ENCODE data around the gene TBKBP1.

TBKBP1 gene

GRCh38 chr17:47708864-47709541 lies 15.0 kb downstream of the TBKBP1 start:
- DNase-seq (ENCODE audit: low read depth), result no peak
- Histone ChIP-seq H3K27me3 (replicated peaks; ENCODE audit: control insufficient read depth, insufficient read depth, low read length) (peaks cover 12% of the 10 kb centered on the region), H3K4me3 (ENCODE audit: low read length) (no peak overlapping the region), H3K9ac (ENCODE audit: low read length) (no peak overlapping the region), H3K4me1 (ENCODE audit: control insufficient read depth, insufficient read depth, low read length) (peaks cover 11% of the 10 kb centered on the region), H3K9me3 (ENCODE audit: control insufficient read depth, low read length) (no peaks in the 10 kb centered on the region), H3K36me3 (ENCODE audit: control insufficient read depth, insufficient read depth, low read length, severe bottlenecking) (peaks cover 21% of the 10 kb centered on the region)

GRCh38 chr17:47709594-47709993 lies 15.6 kb downstream of the TBKBP1 start:
- Histone ChIP-seq H3K4me3 (ENCODE audit: low read length) (no peak overlapping the region), H3K9ac (ENCODE audit: low read length) (no peak overlapping the region), H3K4me1 (ENCODE audit: control insufficient read depth, insufficient read depth, low read length) (peaks cover 11% of the 10 kb centered on the region), H3K9me3 (ENCODE audit: control insufficient read depth, low read length) (no peaks in the 10 kb centered on the region), H3K27me3 (replicated peaks; ENCODE audit: control insufficient read depth, insufficient read depth, low read length) (peaks cover 18% of the 10 kb centered on the region), H3K36me3 (ENCODE audit: control insufficient read depth, insufficient read depth, low read length, severe bottlenecking) (peaks cover 17% of the 10 kb centered on the region)
- DNase-seq (ENCODE audit: low read depth), result no peak

GRCh38 chr17:47711366-47712099 lies 17.6 kb downstream of the TBKBP1 start:
- Histone ChIP-seq H3K27me3 (replicated peaks; ENCODE audit: control insufficient read depth, insufficient read depth, low read length) (peaks cover 29% of the 10 kb centered on the region), H3K9me3 (ENCODE audit: control insufficient read depth, low read length) (no peaks in the 10 kb centered on the region), H3K9ac (ENCODE audit: low read length) (no peak overlapping the region), H3K36me3 (ENCODE audit: control insufficient read depth, insufficient read depth, low read length, severe bottlenecking) (peaks cover 11% of the 10 kb centered on the region), H3K4me1 (ENCODE audit: control insufficient read depth, insufficient read depth, low read length) (peaks cover 7% of the 10 kb centered on the region), H3K4me3 (ENCODE audit: low read length) (no peak overlapping the region)
- DNase-seq (ENCODE audit: low read depth), result no peak

- H3K4me1 ChIP-seq (ENCODE audit: control insufficient read depth, insufficient read depth, low read length), result no peaks in the 10 kb centered on the region
- peaks cover 34% of the 10 kb centered on the region for H3K27me3 ChIP-seq (replicated peaks; ENCODE audit: control insufficient read depth, insufficient read depth, low read length)
- H3K9me3 ChIP-seq (ENCODE audit: control insufficient read depth, low read length), result no peaks in the 10 kb centered on the region
- no peak for DNase-seq (ENCODE audit: low read depth)
- no peak overlapping the region for H3K4me3 ChIP-seq (ENCODE audit: low read length)
- H3K9ac ChIP-seq (ENCODE audit: low read length), result no peak overlapping the region
- H3K36me3 ChIP-seq (ENCODE audit: control insufficient read depth, insufficient read depth, low read length, severe bottlenecking), result peaks cover 11% of the 10 kb centered on the region
These were observed 18.5 kb downstream of the TBKBP1 start for GRCh38 chr17:47712330-47713023.

- Histone ChIP-seq H3K9me3 (ENCODE audit: control insufficient read depth, low read length) (no peaks in the 10 kb centered on the region), H3K9ac (ENCODE audit: low read length) (no peak overlapping the region), H3K36me3 (ENCODE audit: control insufficient read depth, insufficient read depth, low read length, severe bottlenecking) (peaks cover 11% of the 10 kb centered on the region), H3K27me3 (replicated peaks; ENCODE audit: control insufficient read depth, insufficient read depth, low read length) (peaks cover 45% of the 10 kb centered on the region), H3K4me1 (ENCODE audit: control insufficient read depth, insufficient read depth, low read length) (peaks cover 1% of the 10 kb centered on the region), H3K4me3 (ENCODE audit: low read length) (no peak overlapping the region)
- no peak for DNase-seq (ENCODE audit: low read depth)
These were observed 20.2 kb downstream of the TBKBP1 start for GRCh38 chr17:47713980-47714700.

- Histone ChIP-seq H3K9me3 (ENCODE audit: control insufficient read depth, low read length) (no peaks in the 10 kb centered on the region), H3K27me3 (replicated peaks; ENCODE audit: control insufficient read depth, insufficient read depth, low read length) (peaks cover 45% of the 10 kb centered on the region)
- no peak for DNase-seq (ENCODE audit: low read depth)
These were observed 20.9 kb downstream of the TBKBP1 start for GRCh38 chr17:47714773-47715396.

GRCh38 chr17:47715669-47716325 lies 21.8 kb downstream of the TBKBP1 start:
- H3K4me3 ChIP-seq (ENCODE audit: low read length), result no peak overlapping the region
- peaks cover 8% of the 10 kb centered on the region for H3K4me1 ChIP-seq (ENCODE audit: control insufficient read depth, insufficient read depth, low read length)
- H3K9me3 ChIP-seq (ENCODE audit: control insufficient read depth, low read length), result no peaks in the 10 kb centered on the region
- H3K9ac ChIP-seq (ENCODE audit: low read length), result no peak overlapping the region
- peaks cover 52% of the 10 kb centered on the region for H3K27me3 ChIP-seq (replicated peaks; ENCODE audit: control insufficient read depth, insufficient read depth, low read length)
- DNase-seq (ENCODE audit: low read depth), result no peak
- H3K36me3 ChIP-seq (ENCODE audit: control insufficient read depth, insufficient read depth, low read length, severe bottlenecking), result no peaks in the 10 kb centered on the region

More at GRCh38 chr17:47714773-47715396, 20.9 kb downstream of the TBKBP1 start:
- Histone ChIP-seq H3K4me1 (ENCODE audit: control insufficient read depth, insufficient read depth, low read length) (peaks cover 8% of the 10 kb centered on the region), H3K4me3 (ENCODE audit: low read length) (no peak overlapping the region), H3K36me3 (ENCODE audit: control insufficient read depth, insufficient read depth, low read length, severe bottlenecking) (peaks cover 7% of the 10 kb centered on the region), H3K9ac (ENCODE audit: low read length) (no peak overlapping the region)

GRCh38 chr17:47716375-47716774 lies 22.4 kb downstream of the TBKBP1 start:
- Histone ChIP-seq H3K4me1 (ENCODE audit: control insufficient read depth, insufficient read depth, low read length) (peaks cover 8% of the 10 kb centered on the region), H3K27me3 (replicated peaks; ENCODE audit: control insufficient read depth, insufficient read depth, low read length) (peaks cover 57% of the 10 kb centered on the region), H3K36me3 (ENCODE audit: control insufficient read depth, insufficient read depth, low read length, severe bottlenecking) (no peaks in the 10 kb centered on the region), H3K9me3 (ENCODE audit: control insufficient read depth, low read length) (no peaks in the 10 kb centered on the region), H3K9ac (ENCODE audit: low read length) (no peak overlapping the region), H3K4me3 (ENCODE audit: low read length) (no peak overlapping the region)
- DNase-seq (ENCODE audit: low read depth), result no peak

- no peak for DNase-seq (ENCODE audit: low read depth)
- no peaks in the 10 kb centered on the region for H3K9me3 ChIP-seq (ENCODE audit: control insufficient read depth, low read length)
- no peak overlapping the region for H3K4me3 ChIP-seq (ENCODE audit: low read length)
- no peak overlapping the region for H3K9ac ChIP-seq (ENCODE audit: low read length)
- no peaks in the 10 kb centered on the region for H3K36me3 ChIP-seq (ENCODE audit: control insufficient read depth, insufficient read depth, low read length, severe bottlenecking)
- peaks cover 8% of the 10 kb centered on the region for H3K4me1 ChIP-seq (ENCODE audit: control insufficient read depth, insufficient read depth, low read length)
- peaks cover 66% of the 10 kb centered on the region for H3K27me3 ChIP-seq (replicated peaks; ENCODE audit: control insufficient read depth, insufficient read depth, low read length)
These were observed 23.3 kb downstream of the TBKBP1 start for GRCh38 chr17:47717261-47717697.

GRCh38 chr17:47717979-47718621 lies 24.1 kb downstream of the TBKBP1 start:
- no peak for DNase-seq (ENCODE audit: low read depth)
- no peaks in the 10 kb centered on the region for H3K9me3 ChIP-seq (ENCODE audit: control insufficient read depth, low read length)
- H3K9ac ChIP-seq (ENCODE audit: low read length), result no peak overlapping the region
- no peak overlapping the region for H3K4me3 ChIP-seq (ENCODE audit: low read length)
- no peaks in the 10 kb centered on the region for H3K36me3 ChIP-seq (ENCODE audit: control insufficient read depth, insufficient read depth, low read length, severe bottlenecking)
- peaks cover 70% of the 10 kb centered on the region for H3K27me3 ChIP-seq (replicated peaks; ENCODE audit: control insufficient read depth, insufficient read depth, low read length)
- H3K4me1 ChIP-seq (ENCODE audit: control insufficient read depth, insufficient read depth, low read length), result peaks cover 8% of the 10 kb centered on the region
